ENCODE measurements around the gene AKR1A1.
"Not testable (repeated sequence)": the region's sequence is repeated elsewhere in the genome, so short reads cannot be mapped to it uniquely, and the experiment has no call there.

The AKR1A1 gene

DNA sequence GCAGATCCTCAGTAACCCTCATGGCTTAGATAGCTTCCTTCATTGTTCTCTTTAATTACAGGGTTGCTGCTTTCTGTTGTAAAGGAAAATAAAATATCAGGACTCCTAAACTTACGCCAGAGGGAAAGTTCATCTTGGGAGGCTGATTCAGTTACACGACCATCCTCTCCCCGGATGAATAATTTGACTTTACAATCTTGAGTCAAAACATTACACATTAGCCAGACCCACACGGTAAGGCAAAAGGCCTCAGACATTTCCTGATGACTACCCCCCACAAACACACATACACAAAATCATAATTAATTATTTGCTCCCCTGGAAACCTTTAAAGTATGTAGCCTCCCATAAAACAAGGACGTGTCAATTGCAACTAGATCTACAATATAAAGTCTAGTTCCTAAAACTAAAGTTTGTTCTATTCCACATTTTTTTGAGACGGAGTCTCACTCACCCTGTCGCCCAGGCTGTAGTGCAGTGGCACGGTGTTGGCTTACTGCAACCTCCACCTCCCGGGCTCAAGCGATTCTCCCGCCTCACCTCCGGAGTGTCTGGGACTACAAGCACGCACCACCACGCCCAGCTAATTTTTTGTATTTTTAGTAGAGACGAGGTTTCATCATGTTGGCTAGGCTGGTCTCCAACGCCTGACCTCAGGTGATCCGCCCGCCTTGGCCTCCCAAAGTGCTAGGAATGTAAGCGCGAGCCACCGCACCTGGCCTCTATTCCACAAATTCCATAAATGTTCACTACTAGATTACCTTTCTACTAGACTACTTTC is 28.1 kb upstream of the AKR1A1 start:
- TF ChIP-seq, protein P1, sequence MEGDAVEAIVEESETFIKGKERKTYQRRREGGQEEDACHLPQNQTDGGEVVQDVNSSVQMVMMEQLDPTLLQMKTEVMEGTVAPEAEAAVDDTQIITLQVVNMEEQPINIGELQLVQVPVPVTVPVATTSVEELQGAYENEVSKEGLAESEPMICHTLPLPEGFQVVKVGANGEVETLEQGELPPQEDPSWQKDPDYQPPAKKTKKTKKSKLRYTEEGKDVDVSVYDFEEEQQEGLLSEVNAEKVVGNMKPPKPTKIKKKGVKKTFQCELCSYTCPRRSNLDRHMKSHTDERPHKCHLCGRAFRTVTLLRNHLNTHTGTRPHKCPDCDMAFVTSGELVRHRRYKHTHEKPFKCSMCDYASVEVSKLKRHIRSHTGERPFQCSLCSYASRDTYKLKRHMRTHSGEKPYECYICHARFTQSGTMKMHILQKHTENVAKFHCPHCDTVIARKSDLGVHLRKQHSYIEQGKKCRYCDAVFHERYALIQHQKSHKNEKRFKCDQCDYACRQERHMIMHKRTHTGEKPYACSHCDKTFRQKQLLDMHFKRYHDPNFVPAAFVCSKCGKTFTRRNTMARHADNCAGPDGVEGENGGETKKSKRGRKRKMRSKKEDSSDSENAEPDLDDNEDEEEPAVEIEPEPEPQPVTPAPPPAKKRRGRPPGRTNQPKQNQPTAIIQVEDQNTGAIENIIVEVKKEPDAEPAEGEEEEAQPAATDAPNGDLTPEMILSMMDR (IDR thresholded peaks at IDR 0.05; ENCODE audit: insufficient read depth, low read length, poor library complexity, severe bottlenecking) = no peak
- peaks cover 2% of the 10 kb centered on the region for H3K36me3 ChIP-seq (ENCODE audit: control insufficient read depth, insufficient read depth, low read length)
- H3K27me3 ChIP-seq (replicated peaks; ENCODE audit: control insufficient read depth, insufficient read depth, low read length) = no peaks in the 10 kb centered on the region
- H3K4me3 ChIP-seq (replicated peaks; ENCODE audit: low read depth, low read length) = peak overlapping the region; percentile 72
- DNase-seq (ENCODE audit: extremely low read depth, insufficient read length) = no peak

DNA sequence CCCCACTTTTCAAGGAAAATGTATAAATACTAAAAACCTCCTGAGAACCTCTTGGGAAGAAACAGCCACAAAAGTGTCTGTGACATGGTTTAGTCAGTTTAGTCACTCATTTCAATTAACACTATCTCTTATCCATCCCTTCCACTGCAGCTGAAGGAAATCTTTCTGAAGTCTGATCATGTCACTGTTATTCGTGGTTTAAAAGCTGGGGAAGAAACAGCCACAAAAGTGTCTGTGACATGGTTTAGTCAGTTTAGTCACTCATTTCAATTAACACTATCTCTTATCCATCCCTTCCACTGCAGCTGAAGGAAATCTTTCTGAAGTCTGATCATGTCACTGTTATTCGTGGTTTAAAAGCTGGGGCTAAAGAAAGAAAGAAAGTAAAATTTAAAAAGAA is 27.1 kb upstream of the AKR1A1 start:
- not testable (repeated sequence) for H3K36me3 ChIP-seq (ENCODE audit: control insufficient read depth, insufficient read depth, low read length); H3K27me3 ChIP-seq (replicated peaks; ENCODE audit: control insufficient read depth, insufficient read depth, low read length); H3K4me3 ChIP-seq (replicated peaks; ENCODE audit: low read depth, low read length); DNase-seq (ENCODE audit: extremely low read depth, insufficient read length)

DNA sequence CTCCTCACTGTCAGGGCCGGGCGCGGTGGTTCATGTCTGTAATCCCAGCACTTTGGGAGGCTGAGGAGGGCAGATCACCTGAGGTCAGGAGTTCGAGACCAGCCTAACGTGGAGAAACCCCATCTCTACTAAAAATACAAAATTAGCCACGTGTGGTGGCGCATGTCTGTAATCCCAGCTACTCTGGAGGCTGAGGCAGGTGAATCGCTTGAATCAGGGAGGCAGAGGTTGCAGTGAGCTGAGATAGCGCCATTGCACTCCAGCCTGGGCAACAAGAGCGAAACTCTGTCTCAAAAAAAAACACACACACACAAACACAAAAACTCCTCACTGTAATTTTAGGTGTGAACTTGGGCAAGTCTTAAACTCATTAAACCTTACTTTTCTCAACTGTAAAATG is 26.7 kb upstream of the AKR1A1 start:
- not testable (repeated sequence) for H3K27me3 ChIP-seq (replicated peaks; ENCODE audit: control insufficient read depth, insufficient read depth, low read length); DNase-seq (ENCODE audit: extremely low read depth, insufficient read length); H3K36me3 ChIP-seq (ENCODE audit: control insufficient read depth, insufficient read depth, low read length); H3K4me3 ChIP-seq (replicated peaks; ENCODE audit: low read depth, low read length)

DNA sequence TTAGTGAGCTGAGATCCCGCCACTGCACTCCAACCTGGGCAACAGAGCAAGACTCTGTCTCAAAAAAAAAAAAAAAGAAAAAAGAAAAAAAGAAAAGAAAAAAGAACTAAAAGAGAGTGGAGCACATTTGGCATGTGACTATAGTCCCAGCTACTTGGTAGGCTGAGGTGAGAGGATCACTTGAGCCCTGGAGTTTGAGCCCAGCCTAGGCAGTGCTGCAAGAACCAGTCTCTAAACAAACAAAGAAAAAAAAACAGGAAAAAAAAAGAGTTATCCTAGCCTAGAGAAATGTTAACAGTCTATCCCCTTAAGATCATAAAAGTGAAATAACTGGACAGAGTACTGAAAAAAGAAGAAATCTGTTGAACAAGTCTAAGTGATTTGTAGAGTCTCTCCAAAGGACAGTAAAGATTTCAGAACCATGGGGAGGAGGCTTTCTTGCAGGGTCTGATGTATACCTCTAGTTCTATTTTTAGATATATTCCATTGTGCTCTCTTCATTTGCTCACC is 24.4 kb upstream of the AKR1A1 start:
- DNase-seq (ENCODE audit: extremely low read depth, insufficient read length) = no peak
- no peaks in the 10 kb centered on the region for H3K27me3 ChIP-seq (replicated peaks; ENCODE audit: control insufficient read depth, insufficient read depth, low read length)
- TF ChIP-seq, protein P1 (IDR thresholded peaks at IDR 0.05; ENCODE audit: insufficient read depth, low read length, poor library complexity, severe bottlenecking) = no peak
- H3K36me3 ChIP-seq (ENCODE audit: control insufficient read depth, insufficient read depth, low read length) = no peaks in the 10 kb centered on the region
- H3K4me3 ChIP-seq (replicated peaks; ENCODE audit: low read depth, low read length) = no peak overlapping the region

DNA sequence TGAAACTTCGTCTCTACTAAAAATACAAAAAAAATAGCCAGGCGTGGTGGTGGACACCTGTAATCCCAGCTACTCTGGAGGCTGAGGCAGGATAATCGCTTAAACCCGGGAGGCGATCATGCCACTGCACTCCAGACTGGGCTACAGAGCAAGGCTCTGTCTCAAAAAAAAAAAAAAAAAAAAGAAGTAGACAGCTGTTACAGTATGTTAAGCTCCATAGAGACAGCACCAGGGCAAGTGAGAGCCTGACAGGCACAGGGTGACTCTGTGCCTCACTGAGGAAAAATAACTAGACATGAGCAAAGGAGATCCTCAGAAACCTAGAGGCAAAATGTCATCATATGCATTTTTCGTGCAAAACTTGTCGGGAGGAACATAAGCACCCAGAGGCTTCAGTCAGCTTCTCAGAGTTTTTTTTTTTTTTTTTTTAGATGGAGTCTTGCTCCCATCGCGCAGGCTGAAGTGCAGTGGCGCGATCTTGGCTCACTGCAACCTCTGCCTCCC is 19.9 kb upstream of the AKR1A1 start:
- Histone ChIP-seq H3K4me3 (replicated peaks; ENCODE audit: low read depth, low read length) (no peak overlapping the region), H3K27me3 (replicated peaks; ENCODE audit: control insufficient read depth, insufficient read depth, low read length) (no peaks in the 10 kb centered on the region), H3K36me3 (ENCODE audit: control insufficient read depth, insufficient read depth, low read length) (no peaks in the 10 kb centered on the region)
- TF ChIP-seq, protein P1 (IDR thresholded peaks at IDR 0.05; ENCODE audit: insufficient read depth, low read length, poor library complexity, severe bottlenecking) = no peak
- no peak for DNase-seq (ENCODE audit: extremely low read depth, insufficient read length)

DNA sequence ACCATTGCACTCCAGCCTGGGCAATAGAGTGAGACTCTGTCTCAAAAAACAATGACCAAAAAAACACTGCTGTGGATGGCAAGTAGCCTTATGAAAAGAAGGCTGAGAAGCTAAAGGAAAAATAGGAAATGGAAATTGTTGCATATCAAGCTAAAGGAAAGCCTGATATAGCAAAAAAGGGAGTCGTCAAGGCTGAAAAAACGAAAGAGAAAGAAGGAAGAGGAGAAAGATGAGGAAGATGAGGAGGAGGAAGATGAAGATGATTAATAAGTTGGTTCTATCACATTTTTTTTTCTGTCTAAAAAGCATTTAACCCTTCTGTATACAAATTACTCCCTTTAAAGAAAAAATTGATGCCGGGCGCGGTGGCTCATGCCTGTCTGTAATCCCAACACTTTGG is 18.8 kb upstream of the AKR1A1 start:
- TF ChIP-seq, protein P1 (IDR thresholded peaks at IDR 0.05; ENCODE audit: insufficient read depth, low read length, poor library complexity, severe bottlenecking) = no peak

More for the DNA sequence above, 18.8 kb upstream of the AKR1A1 start:
- no peaks in the 10 kb centered on the region for H3K36me3 ChIP-seq (ENCODE audit: control insufficient read depth, insufficient read depth, low read length)
- no peaks in the 10 kb centered on the region for H3K27me3 ChIP-seq (replicated peaks; ENCODE audit: control insufficient read depth, insufficient read depth, low read length)
- no peak for DNase-seq (ENCODE audit: extremely low read depth, insufficient read length)
- H3K4me3 ChIP-seq (replicated peaks; ENCODE audit: low read depth, low read length) = no peak overlapping the region

Data from GM06990 (cell line).